HL-60/S4 (cell line): ENCODE data around the gene KRTAP26-1.

Experiments
- in situ Hi-C: fragments of 300-500 bp; cut with MboI; formaldehyde crosslinking; loops from 2 replicates; pipeline ENCODE4 v1.14.3; 2022; ENCODE audit warnings: low sequenced_read_pairs

KRTAP26-1 gene

GRCh38 chr21:30320215-30320614 is at the start of gene KRTAP26-1:
Gene KRTAP26-1 (minus strand): TSS chr21:30320315. CDS start chr21:30320035, 280 bp downstream.
- in situ Hi-C loops: no loop called here

- in situ Hi-C loops: no loop called here
Observed at GRCh38 chr21:30355906-30356305, 35.8 kb upstream of the KRTAP26-1 start.

- in situ Hi-C loops: no loop called here
Observed at GRCh38 chr21:30354308-30355005, 34.3 kb upstream of the KRTAP26-1 start.

- in situ Hi-C loops: no loop called here
Observed at GRCh38 chr21:30351534-30351933, 31.4 kb upstream of the KRTAP26-1 start.

- in situ Hi-C loops: no loop called here
Observed at GRCh38 chr21:30349572-30349971, 29.5 kb upstream of the KRTAP26-1 start.

GRCh38 chr21:30348506-30348905 is 28.4 kb upstream of the KRTAP26-1 start, which contains the start of gene KRTAP23-1:
Gene KRTAP23-1 (minus strand): TSS chr21:30348606. CDS start chr21:30348606, 0 bp downstream.
- in situ Hi-C loops: no loop called here

- in situ Hi-C loops: no loop called here
Observed at GRCh38 chr21:30345014-30345413, 24.9 kb upstream of the KRTAP26-1 start.

GRCh38 chr21:30340714-30341573 is 20.8 kb upstream of the KRTAP26-1 start:
- in situ Hi-C loops: no loop called here

- in situ Hi-C loops: no loop called here
Observed at GRCh38 chr21:30338717-30339116, 18.6 kb upstream of the KRTAP26-1 start.

- in situ Hi-C loops: no loop called here
Observed at GRCh38 chr21:30337772-30338171, 17.7 kb upstream of the KRTAP26-1 start.

- in situ Hi-C loops: no loop called here
Observed at GRCh38 chr21:30337276-30337744, 17.2 kb upstream of the KRTAP26-1 start, which contains the start of gene KRTAP27-1. Gene KRTAP27-1 (minus strand): TSS chr21:30337694. CDS start chr21:30337668, 26 bp downstream.

- in situ Hi-C loops: no loop called here
Observed at GRCh38 chr21:30336596-30336995, 16.5 kb upstream of the KRTAP26-1 start.

GRCh38 chr21:30333736-30334135 is 13.6 kb upstream of the KRTAP26-1 start:
- in situ Hi-C loops: no loop called here

- in situ Hi-C loops: no loop called here
Observed at GRCh38 chr21:30332681-30333080, 12.6 kb upstream of the KRTAP26-1 start.

- in situ Hi-C loops: no loop called here
Observed at GRCh38 chr21:30329203-30329875, 9.2 kb upstream of the KRTAP26-1 start.

GRCh38 chr21:30326390-30326789 is 6.3 kb upstream of the KRTAP26-1 start:
- in situ Hi-C loops: no loop called here

- in situ Hi-C loops: no loop called here
Observed at GRCh38 chr21:30315701-30316100, 4.4 kb downstream of the KRTAP26-1 start.

- in situ Hi-C loops: no loop called here
Observed at GRCh38 chr21:30306884-30307283, 13.2 kb downstream of the KRTAP26-1 start.

- in situ Hi-C loops: no loop called here
Observed at GRCh38 chr21:30305136-30305535, 15.0 kb downstream of the KRTAP26-1 start.

- in situ Hi-C loops: no loop called here
Observed at GRCh38 chr21:30289215-30289614, 30.9 kb downstream of the KRTAP26-1 start, which contains the start of gene KRTAP25-1. Gene KRTAP25-1 (minus strand): TSS chr21:30289514. CDS start chr21:30289490, 24 bp downstream.

- in situ Hi-C loops: no loop called here
Observed at GRCh38 chr21:30282850-30283249, 37.3 kb downstream of the KRTAP26-1 start, which contains the start of gene KRTAP24-1. Gene KRTAP24-1 (minus strand): TSS chr21:30282950. CDS start chr21:30282932, 18 bp downstream.
